ENCODE results near the gene STK26.
A peak's percentile ranks its signal among the peaks of the same experiment; 100 is the strongest.
"Not testable (repeated sequence)": the region's sequence is repeated elsewhere in the genome, so short reads cannot be mapped to it uniquely, and the experiment has no call there.

Gene STK26

GRCh38 chrX:132041015-132041414, 17.9 kb downstream of the STK26 start:
- no peak overlapping the region for H3K27ac ChIP-seq (ENCODE audit: low read length)
- no peaks in the 10 kb centered on the region for H3K9me3 ChIP-seq (ENCODE audit: insufficient read depth, low read depth, low read length)
- peaks cover 31% of the 10 kb centered on the region for H3K4me1 ChIP-seq (ENCODE audit: insufficient read depth, low read length)
- H3K36me3 ChIP-seq (ENCODE audit: insufficient read depth, low read depth, low read length): no peaks in the 10 kb centered on the region
- no peaks in the 10 kb centered on the region for H3K27me3 ChIP-seq (ENCODE audit: insufficient read depth, low read length)
- H3K9ac ChIP-seq (ENCODE audit: low read depth, low read length): no peak overlapping the region
- H3K4me3 ChIP-seq (ENCODE audit: low read length): no peak overlapping the region

- Histone ChIP-seq H3K4me3 (ENCODE audit: low read length) (no peak overlapping the region), H3K9me3 (ENCODE audit: insufficient read depth, low read depth, low read length) (no peaks in the 10 kb centered on the region), H3K27me3 (ENCODE audit: insufficient read depth, low read length) (no peaks in the 10 kb centered on the region), H3K9ac (ENCODE audit: low read depth, low read length) (no peak overlapping the region), H3K36me3 (ENCODE audit: insufficient read depth, low read depth, low read length) (no peaks in the 10 kb centered on the region), H3K4me1 (ENCODE audit: insufficient read depth, low read length) (peaks cover 28% of the 10 kb centered on the region), H3K27ac (ENCODE audit: low read length) (no peak overlapping the region)
Measured at GRCh38 chrX:132043977-132044376, 20.9 kb downstream of the STK26 start.

- peaks cover 25% of the 10 kb centered on the region for H3K4me1 ChIP-seq (ENCODE audit: insufficient read depth, low read length)
- peak overlapping the region; percentile 30 for H3K4me3 ChIP-seq (ENCODE audit: low read length)
- no peak overlapping the region for H3K27ac ChIP-seq (ENCODE audit: low read length)
- peak overlapping the region; percentile 32; the same call in 1 of the 2 replicates for H3K9ac ChIP-seq (ENCODE audit: low read depth, low read length)
- no peaks in the 10 kb centered on the region for H3K27me3 ChIP-seq (ENCODE audit: insufficient read depth, low read length)
- no peaks in the 10 kb centered on the region for H3K9me3 ChIP-seq (ENCODE audit: insufficient read depth, low read depth, low read length)
- no peaks in the 10 kb centered on the region for H3K36me3 ChIP-seq (ENCODE audit: insufficient read depth, low read depth, low read length)
Measured at GRCh38 chrX:132044953-132045352, 21.9 kb downstream of the STK26 start.

GRCh38 chrX:132045456-132045855, 22.4 kb downstream of the STK26 start:
- peak overlapping the region; percentile 30 for H3K4me3 ChIP-seq (ENCODE audit: low read length)
- no peaks in the 10 kb centered on the region for H3K27me3 ChIP-seq (ENCODE audit: insufficient read depth, low read length)
- peak overlapping the region; percentile 32; the same call in 1 of the 2 replicates for H3K9ac ChIP-seq (ENCODE audit: low read depth, low read length)
- H3K27ac ChIP-seq (ENCODE audit: low read length): no peak overlapping the region
- no peaks in the 10 kb centered on the region for H3K36me3 ChIP-seq (ENCODE audit: insufficient read depth, low read depth, low read length)
- peaks cover 22% of the 10 kb centered on the region for H3K4me1 ChIP-seq (ENCODE audit: insufficient read depth, low read length)
- H3K9me3 ChIP-seq (ENCODE audit: insufficient read depth, low read depth, low read length): no peaks in the 10 kb centered on the region

GRCh38 chrX:132046533-132046932, 23.4 kb downstream of the STK26 start:
- no peak overlapping the region for H3K9ac ChIP-seq (ENCODE audit: low read depth, low read length)
- H3K9me3 ChIP-seq (ENCODE audit: insufficient read depth, low read depth, low read length): no peaks in the 10 kb centered on the region
- H3K4me3 ChIP-seq (ENCODE audit: low read length): no peak overlapping the region
- H3K36me3 ChIP-seq (ENCODE audit: insufficient read depth, low read depth, low read length): no peaks in the 10 kb centered on the region
- peaks cover 18% of the 10 kb centered on the region for H3K4me1 ChIP-seq (ENCODE audit: insufficient read depth, low read length)
- no peak overlapping the region for H3K27ac ChIP-seq (ENCODE audit: low read length)
- no peaks in the 10 kb centered on the region for H3K27me3 ChIP-seq (ENCODE audit: insufficient read depth, low read length)

GRCh38 chrX:132051778-132052177, 28.7 kb downstream of the STK26 start:
- H3K9me3 ChIP-seq (ENCODE audit: insufficient read depth, low read depth, low read length); H3K4me1 ChIP-seq (ENCODE audit: insufficient read depth, low read length); H3K27me3 ChIP-seq (ENCODE audit: insufficient read depth, low read length); H3K9ac ChIP-seq (ENCODE audit: low read depth, low read length); H3K27ac ChIP-seq (ENCODE audit: low read length); H3K4me3 ChIP-seq (ENCODE audit: low read length): not testable (repeated sequence)
- H3K36me3 ChIP-seq (ENCODE audit: insufficient read depth, low read depth, low read length): peaks cover 18% of the 10 kb centered on the region; the same call in 1 of the 2 replicates

GRCh38 chrX:132058050-132058449, 34.9 kb downstream of the STK26 start:
- Histone ChIP-seq H3K27me3 (ENCODE audit: insufficient read depth, low read length) (no peaks in the 10 kb centered on the region), H3K4me1 (ENCODE audit: insufficient read depth, low read length) (no peaks in the 10 kb centered on the region), H3K9me3 (ENCODE audit: insufficient read depth, low read depth, low read length) (no peaks in the 10 kb centered on the region), H3K36me3 (ENCODE audit: insufficient read depth, low read depth, low read length) (peaks cover 25% of the 10 kb centered on the region; the same call in 1 of the 2 replicates), H3K4me3 (ENCODE audit: low read length) (no peak overlapping the region), H3K27ac (ENCODE audit: low read length) (no peak overlapping the region), H3K9ac (ENCODE audit: low read depth, low read length) (no peak overlapping the region)

- no peak overlapping the region for H3K27ac ChIP-seq (ENCODE audit: low read length)
- no peak overlapping the region for H3K9ac ChIP-seq (ENCODE audit: low read depth, low read length)
- no peak overlapping the region for H3K4me3 ChIP-seq (ENCODE audit: low read length)
- H3K27me3 ChIP-seq (ENCODE audit: insufficient read depth, low read length): no peaks in the 10 kb centered on the region
- H3K4me1 ChIP-seq (ENCODE audit: insufficient read depth, low read length): no peaks in the 10 kb centered on the region
- no peaks in the 10 kb centered on the region for H3K9me3 ChIP-seq (ENCODE audit: insufficient read depth, low read depth, low read length)
- peaks cover 27% of the 10 kb centered on the region for H3K36me3 ChIP-seq (ENCODE audit: insufficient read depth, low read depth, low read length)
Measured at GRCh38 chrX:132058975-132059374, 35.9 kb downstream of the STK26 start.

GRCh38 chrX:132059973-132060540, 37.0 kb downstream of the STK26 start:
- no peaks in the 10 kb centered on the region for H3K27me3 ChIP-seq (ENCODE audit: insufficient read depth, low read length)
- peaks cover 24% of the 10 kb centered on the region for H3K36me3 ChIP-seq (ENCODE audit: insufficient read depth, low read depth, low read length)
- H3K9me3 ChIP-seq (ENCODE audit: insufficient read depth, low read depth, low read length): no peaks in the 10 kb centered on the region
- no peak overlapping the region for H3K4me3 ChIP-seq (ENCODE audit: low read length)
- H3K4me1 ChIP-seq (ENCODE audit: insufficient read depth, low read length): no peaks in the 10 kb centered on the region
- no peak overlapping the region for H3K27ac ChIP-seq (ENCODE audit: low read length)
- no peak overlapping the region for H3K9ac ChIP-seq (ENCODE audit: low read depth, low read length)

- no peak overlapping the region for H3K27ac ChIP-seq (ENCODE audit: low read length)
- no peak overlapping the region for H3K9ac ChIP-seq (ENCODE audit: low read depth, low read length)
- peaks cover 22% of the 10 kb centered on the region for H3K36me3 ChIP-seq (ENCODE audit: insufficient read depth, low read depth, low read length)
- no peaks in the 10 kb centered on the region for H3K4me1 ChIP-seq (ENCODE audit: insufficient read depth, low read length)
- H3K4me3 ChIP-seq (ENCODE audit: low read length): no peak overlapping the region
- H3K9me3 ChIP-seq (ENCODE audit: insufficient read depth, low read depth, low read length): no peaks in the 10 kb centered on the region
- no peaks in the 10 kb centered on the region for H3K27me3 ChIP-seq (ENCODE audit: insufficient read depth, low read length)
Measured at GRCh38 chrX:132063334-132063733, 40.2 kb downstream of the STK26 start.

- Histone ChIP-seq H3K4me3 (ENCODE audit: low read length) (no peak overlapping the region), H3K36me3 (ENCODE audit: insufficient read depth, low read depth, low read length) (peaks cover 27% of the 10 kb centered on the region)
Measured at GRCh38 chrX:132063862-132064261, 40.8 kb downstream of the STK26 start.

GRCh38 chrX:132068405-132068804, 45.3 kb downstream of the STK26 start:
- no peak overlapping the region for H3K9ac ChIP-seq (ENCODE audit: low read depth, low read length)
- H3K27me3 ChIP-seq (ENCODE audit: insufficient read depth, low read length): no peaks in the 10 kb centered on the region
- H3K9me3 ChIP-seq (ENCODE audit: insufficient read depth, low read depth, low read length): no peaks in the 10 kb centered on the region
- H3K4me3 ChIP-seq (ENCODE audit: low read length): no peak overlapping the region
- H3K36me3 ChIP-seq (ENCODE audit: insufficient read depth, low read depth, low read length): peaks cover 49% of the 10 kb centered on the region
- H3K4me1 ChIP-seq (ENCODE audit: insufficient read depth, low read length): no peaks in the 10 kb centered on the region
- H3K27ac ChIP-seq (ENCODE audit: low read length): no peak overlapping the region

More at GRCh38 chrX:132063862-132064261, 40.8 kb downstream of the STK26 start:
- H3K9ac ChIP-seq (ENCODE audit: low read depth, low read length): no peak overlapping the region
- H3K9me3 ChIP-seq (ENCODE audit: insufficient read depth, low read depth, low read length): no peaks in the 10 kb centered on the region
- H3K27ac ChIP-seq (ENCODE audit: low read length): no peak overlapping the region
- no peaks in the 10 kb centered on the region for H3K27me3 ChIP-seq (ENCODE audit: insufficient read depth, low read length)
- no peaks in the 10 kb centered on the region for H3K4me1 ChIP-seq (ENCODE audit: insufficient read depth, low read length)

All from iPS-20b (cell line).